ENCODE data around the gene WSB1.

- TF ChIP-seq EZH2phosphoT487 (IDR thresholded peaks at IDR 0.05; ENCODE audit: low read depth, severe bottlenecking, unreplicated experiment) (no peak), CTCF (IDR thresholded peaks at IDR 0.05; ENCODE audit: poor library complexity) (no peak), EZH2 (IDR thresholded peaks at IDR 0.05; ENCODE audit: borderline replicate concordance) (no peak)
Observed at GRCh38 chr17:27343977-27344607, 50.2 kb downstream of the WSB1 start.
